GM12873 (cell line): ENCODE data around the gene ABCB8.

ENCODE experiments used
- TF ChIP-seq, protein P1 (sequence below): IDR thresholded peaks from 2 replicates; pipeline ENCODE4 v1.5.1; 2012; ENCODE audit warnings: low read depth, mild to moderate bottlenecking, moderate library complexity, low read length, control low read depth; ENCODE audit not compliant: insufficient read depth; ENCODE audit errors: missing control alignments

ABCB8 gene

GRCh38 chr7:151087245-151088018 lies 59.2 kb downstream of the ABCB8 start:
- TF ChIP-seq, protein P1, sequence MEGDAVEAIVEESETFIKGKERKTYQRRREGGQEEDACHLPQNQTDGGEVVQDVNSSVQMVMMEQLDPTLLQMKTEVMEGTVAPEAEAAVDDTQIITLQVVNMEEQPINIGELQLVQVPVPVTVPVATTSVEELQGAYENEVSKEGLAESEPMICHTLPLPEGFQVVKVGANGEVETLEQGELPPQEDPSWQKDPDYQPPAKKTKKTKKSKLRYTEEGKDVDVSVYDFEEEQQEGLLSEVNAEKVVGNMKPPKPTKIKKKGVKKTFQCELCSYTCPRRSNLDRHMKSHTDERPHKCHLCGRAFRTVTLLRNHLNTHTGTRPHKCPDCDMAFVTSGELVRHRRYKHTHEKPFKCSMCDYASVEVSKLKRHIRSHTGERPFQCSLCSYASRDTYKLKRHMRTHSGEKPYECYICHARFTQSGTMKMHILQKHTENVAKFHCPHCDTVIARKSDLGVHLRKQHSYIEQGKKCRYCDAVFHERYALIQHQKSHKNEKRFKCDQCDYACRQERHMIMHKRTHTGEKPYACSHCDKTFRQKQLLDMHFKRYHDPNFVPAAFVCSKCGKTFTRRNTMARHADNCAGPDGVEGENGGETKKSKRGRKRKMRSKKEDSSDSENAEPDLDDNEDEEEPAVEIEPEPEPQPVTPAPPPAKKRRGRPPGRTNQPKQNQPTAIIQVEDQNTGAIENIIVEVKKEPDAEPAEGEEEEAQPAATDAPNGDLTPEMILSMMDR, result peak; percentile 35

GRCh38 chr7:151088019-151088855 lies 60.0 kb downstream of the ABCB8 start:
- TF ChIP-seq, protein P1, result no peak

DNA sequence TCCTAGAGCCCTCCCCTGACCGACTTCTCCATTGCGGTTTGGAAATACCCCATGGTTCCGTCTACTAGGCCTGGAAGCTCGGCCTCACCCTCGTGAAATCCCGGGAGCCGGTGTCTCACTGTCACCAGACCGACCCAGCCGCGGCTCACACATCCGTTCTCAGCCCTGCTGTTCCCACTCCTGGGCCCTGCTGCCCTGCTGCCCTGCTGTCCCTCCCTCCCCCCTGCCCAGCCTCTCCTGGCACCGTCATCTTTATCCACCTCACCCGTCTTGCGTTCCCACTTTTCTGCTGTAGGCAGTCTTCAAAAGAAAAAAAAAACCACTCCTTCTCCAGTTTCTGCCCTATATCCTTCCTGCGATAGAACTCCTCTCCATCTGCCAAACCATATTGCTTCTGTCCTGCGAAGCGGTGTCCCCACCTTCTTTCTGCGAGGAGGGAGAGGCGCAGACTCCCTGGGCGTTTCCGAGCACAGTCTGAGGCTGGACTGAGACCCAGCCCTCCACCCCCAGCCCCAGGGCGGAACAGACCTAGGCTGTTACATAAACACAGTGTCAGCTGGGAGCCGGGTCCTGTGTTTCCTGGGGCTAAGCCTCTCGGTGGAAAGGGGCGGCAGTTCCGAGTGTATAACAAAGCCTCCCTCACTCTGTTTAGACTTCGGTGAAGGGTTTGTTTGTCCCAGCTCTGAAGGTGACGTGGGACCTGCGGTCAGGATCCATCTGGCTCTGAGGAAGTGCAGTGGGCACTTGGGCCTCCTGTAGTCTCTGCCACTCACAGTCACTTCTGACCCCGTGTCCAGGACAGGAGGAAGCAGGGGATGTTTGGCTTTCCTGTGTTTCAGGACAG lies 60.8 kb downstream of the ABCB8 start:
- TF ChIP-seq, protein P1, result no peak

DNA sequence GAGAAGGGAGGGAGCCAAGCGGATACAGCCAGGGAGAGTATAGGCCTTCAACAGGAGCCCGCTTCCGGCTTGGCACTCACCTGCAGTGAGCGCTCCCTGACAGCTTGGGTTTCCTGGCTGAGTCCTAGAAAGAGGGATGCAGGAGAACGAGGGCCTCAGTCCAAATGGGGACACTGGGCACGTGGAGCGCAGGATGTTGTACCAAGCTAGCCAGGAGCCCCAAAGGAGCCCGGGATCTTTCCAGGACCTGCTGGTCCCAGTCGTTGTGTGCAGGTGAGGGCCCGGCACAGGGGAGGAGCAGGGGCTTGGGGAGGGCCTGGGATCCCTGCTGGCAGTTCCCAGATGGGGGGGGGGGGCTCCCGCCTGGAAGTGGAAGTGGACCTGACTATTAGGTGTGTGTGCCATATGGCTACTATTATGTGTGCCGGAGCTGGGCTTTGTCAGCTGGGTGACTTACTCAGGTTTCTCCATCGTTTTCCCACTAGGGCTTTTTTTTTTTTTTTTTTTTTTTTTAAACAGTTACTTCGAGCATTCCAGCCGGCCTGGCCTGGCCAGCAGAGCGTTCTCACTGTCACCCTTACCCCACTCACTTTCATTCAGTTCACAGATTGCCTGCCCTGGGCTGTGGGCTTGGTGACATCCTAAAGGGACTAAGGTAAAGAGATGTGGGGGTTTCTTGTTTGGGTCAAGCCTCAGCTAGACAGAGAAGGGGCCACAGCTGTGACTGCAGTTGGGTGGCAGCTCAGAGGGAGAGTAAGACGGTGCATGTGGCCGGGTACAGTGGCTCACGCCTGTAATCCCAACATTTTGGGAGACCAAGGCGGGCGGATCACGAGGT lies 61.9 kb downstream of the ABCB8 start:
- TF ChIP-seq, protein P1, result no peak

DNA sequence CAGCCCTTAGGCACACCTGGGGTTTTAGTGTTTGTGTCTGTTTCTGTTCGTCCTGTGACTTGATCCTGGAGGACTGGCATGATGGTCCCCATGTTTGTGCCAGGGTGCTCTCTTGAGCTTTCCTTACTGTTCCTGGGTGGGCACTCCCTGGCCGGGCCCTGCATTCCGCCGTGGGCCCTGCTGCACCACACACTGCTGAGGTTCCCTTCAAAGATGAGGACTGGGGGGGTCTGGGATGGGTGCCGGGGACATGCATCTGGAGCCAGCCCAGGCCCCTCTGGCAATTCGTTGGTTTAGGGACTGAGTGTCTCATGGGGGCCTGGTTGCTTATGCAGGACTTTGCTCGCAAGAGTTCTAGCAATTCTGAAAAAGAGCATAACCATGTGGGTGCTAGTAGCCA lies 62.8 kb downstream of the ABCB8 start:
- TF ChIP-seq, protein P1, result no peak

GRCh38 chr7:151091431-151091830 lies 63.2 kb downstream of the ABCB8 start:
- TF ChIP-seq, protein P1, result peak; percentile 70
